Left ventricle myocardium inferior (tissue), 1 donor: Measurements from ENCODE around the gene SEPHS1. TPM values are rescaled to one million over a fixed set of nuclear protein-coding genes. Genes with fewer than 3 reads are reported as not detected.
A peak's percentile ranks its signal among the peaks of the same experiment; 100 is the strongest.

Source experiments
- DNase-seq: peaks from one replicate; pipeline ENCODE4 v3.0.0-alpha.2; 2020
- H3K27ac ChIP-seq: fragments of 200-600 bp; replicated peaks from 2 replicates; pipeline ENCODE4 v1.8.0; 2021
- H3K27me3 ChIP-seq: fragments of 200-600 bp; 2 replicates; pipeline ENCODE4 v1.8.0; 2021; ENCODE audit warnings: low read depth
- H3K36me3 ChIP-seq: fragments of 200-600 bp; 2 replicates; pipeline ENCODE4 v1.8.0; 2021
- H3K4me1 ChIP-seq: fragments of 200-600 bp; 2 replicates; pipeline ENCODE4 v1.8.0; 2021
- H3K4me3 ChIP-seq: fragments of 200-600 bp; 2 replicates; pipeline ENCODE4 v1.8.0; 2021; ENCODE audit warnings: mild to moderate bottlenecking, moderate library complexity
- H3K9me3 ChIP-seq: fragments of 200-600 bp; replicated peaks from 2 replicates; pipeline ENCODE4 v1.8.0; 2021
- intact Hi-C: fragments of 100-400 bp; cut with micrococcal nuclease; formaldehyde crosslinking; loops from one replicate; pipeline ENCODE4 v1.11.0; 2022
- total RNA-seq: library from RNA; stranded (reverse); fragmentation: NEBNext Ultra II Directional; extraction: Animal tissue kit (Norgen Biotek cat#: 25700); gene quantifications from one replicate; pipeline ENCODE4 v1.2.1, GENCODE V29; 2021
- TF ChIP-seq, protein P1 (sequence below): fragments of 200-600 bp; IDR thresholded peaks from 2 replicates; pipeline ENCODE4 v1.8.0; 2021; ENCODE audit warnings: antibody characterized with exemption, mild to moderate bottlenecking, borderline replicate concordance
- donor health status: DM: no; HTN: yes; CAD: no; lungs with severe emphysema.

The SEPHS1 gene
- total RNA-seq, 1 donor from 2014 or later, result 26.0 TPM

DNA sequence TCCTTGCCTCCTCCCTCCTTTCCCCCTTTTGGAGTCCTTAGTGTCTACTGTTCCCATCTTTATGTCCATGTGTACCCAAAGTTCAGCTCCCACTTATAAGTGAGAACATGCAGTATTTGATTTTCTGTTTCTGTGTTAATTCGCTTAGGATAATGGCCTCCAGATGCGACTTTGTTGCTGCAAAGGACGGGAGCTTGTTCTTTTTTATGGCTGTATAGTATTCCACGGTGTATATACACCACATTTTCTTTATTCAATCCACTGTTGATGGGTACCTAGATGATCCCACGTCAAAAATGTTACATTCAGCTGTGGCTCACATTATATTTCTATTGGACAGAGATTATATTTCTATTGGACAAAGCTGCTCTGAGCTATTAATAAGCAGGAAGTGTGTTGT is 24.4 kb upstream of the SEPHS1 start:
- Histone ChIP-seq H3K4me3 (no peak overlapping the region), H3K36me3 (no peaks in the 10 kb centered on the region), H3K4me1 (no peaks in the 10 kb centered on the region), H3K27ac (no peak overlapping the region), H3K9me3 (no peaks in the 10 kb centered on the region), H3K27me3 (peaks cover 9% of the 10 kb centered on the region)
- no peak for DNase-seq
- TF ChIP-seq, protein P1, sequence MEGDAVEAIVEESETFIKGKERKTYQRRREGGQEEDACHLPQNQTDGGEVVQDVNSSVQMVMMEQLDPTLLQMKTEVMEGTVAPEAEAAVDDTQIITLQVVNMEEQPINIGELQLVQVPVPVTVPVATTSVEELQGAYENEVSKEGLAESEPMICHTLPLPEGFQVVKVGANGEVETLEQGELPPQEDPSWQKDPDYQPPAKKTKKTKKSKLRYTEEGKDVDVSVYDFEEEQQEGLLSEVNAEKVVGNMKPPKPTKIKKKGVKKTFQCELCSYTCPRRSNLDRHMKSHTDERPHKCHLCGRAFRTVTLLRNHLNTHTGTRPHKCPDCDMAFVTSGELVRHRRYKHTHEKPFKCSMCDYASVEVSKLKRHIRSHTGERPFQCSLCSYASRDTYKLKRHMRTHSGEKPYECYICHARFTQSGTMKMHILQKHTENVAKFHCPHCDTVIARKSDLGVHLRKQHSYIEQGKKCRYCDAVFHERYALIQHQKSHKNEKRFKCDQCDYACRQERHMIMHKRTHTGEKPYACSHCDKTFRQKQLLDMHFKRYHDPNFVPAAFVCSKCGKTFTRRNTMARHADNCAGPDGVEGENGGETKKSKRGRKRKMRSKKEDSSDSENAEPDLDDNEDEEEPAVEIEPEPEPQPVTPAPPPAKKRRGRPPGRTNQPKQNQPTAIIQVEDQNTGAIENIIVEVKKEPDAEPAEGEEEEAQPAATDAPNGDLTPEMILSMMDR, result no peak
- intact Hi-C loops, result loop anchor here (5.0 kb wide), 1 partner anchor 70 kb away; no protein-coding TSS in a partner anchor

DNA sequence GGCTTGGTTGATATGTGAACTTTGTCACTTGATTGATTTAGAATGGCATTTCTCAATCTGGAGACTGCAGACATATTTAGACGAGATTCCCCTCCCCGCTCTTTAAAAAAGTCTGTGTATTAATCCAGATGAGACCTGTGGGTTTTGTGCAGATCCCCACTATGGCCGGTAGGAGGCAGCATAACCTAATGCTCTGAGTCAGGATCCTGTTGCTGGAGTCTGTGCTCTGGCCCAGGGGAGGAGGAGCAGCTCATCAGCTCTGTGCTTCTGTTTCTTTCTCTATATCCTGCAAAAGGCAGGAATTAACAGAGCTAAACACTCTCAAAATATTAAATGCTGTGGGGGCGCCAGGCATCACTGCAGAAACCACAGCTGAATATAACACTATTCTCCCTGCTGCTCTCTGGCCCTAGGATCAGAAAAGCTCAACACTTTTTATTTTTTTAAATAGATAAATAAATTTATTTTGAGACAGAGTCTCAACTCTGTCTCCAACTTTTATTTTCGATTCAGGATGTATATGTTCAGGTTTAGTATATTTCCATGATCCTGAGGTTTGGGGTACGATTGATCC is 23.9 kb upstream of the SEPHS1 start:
- Histone ChIP-seq H3K4me3 (no peak overlapping the region), H3K4me1 (no peaks in the 10 kb centered on the region), H3K9me3 (no peaks in the 10 kb centered on the region), H3K27me3 (peaks cover 6% of the 10 kb centered on the region), H3K36me3 (no peaks in the 10 kb centered on the region), H3K27ac (no peak overlapping the region)
- TF ChIP-seq, protein P1, result peak; percentile 92
- peak; percentile 40 for DNase-seq
- intact Hi-C loops, result loop anchor here (5.0 kb wide), 1 partner anchor 70 kb away; no protein-coding TSS in a partner anchor

DNA sequence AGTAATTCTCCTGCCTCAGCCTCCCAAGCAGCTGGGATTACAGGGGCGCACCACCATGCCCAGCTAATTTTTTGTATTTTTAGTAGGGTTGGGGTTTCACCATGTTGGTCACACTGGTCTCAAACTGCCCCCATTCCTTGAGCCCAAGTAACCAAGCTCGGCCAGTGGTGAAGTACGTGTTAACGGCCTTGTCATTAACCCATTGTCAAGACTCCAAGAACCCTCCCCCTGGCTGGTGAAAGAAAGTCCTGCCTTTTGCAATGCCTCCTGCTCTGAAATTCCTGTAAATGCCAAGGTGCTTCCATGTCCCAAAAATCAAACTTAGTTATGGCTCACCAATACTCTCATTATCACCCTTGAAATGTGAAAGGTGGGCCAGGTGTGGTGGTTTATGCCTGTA is 18.8 kb upstream of the SEPHS1 start:
- Histone ChIP-seq H3K27me3 (peaks cover 20% of the 10 kb centered on the region), H3K4me3 (no peak overlapping the region), H3K27ac (no peak overlapping the region), H3K36me3 (no peaks in the 10 kb centered on the region), H3K9me3 (no peaks in the 10 kb centered on the region), H3K4me1 (no peaks in the 10 kb centered on the region)
- DNase-seq, result no peak
- intact Hi-C loops, result no loop called here
- TF ChIP-seq, protein P1, result no peak

DNA sequence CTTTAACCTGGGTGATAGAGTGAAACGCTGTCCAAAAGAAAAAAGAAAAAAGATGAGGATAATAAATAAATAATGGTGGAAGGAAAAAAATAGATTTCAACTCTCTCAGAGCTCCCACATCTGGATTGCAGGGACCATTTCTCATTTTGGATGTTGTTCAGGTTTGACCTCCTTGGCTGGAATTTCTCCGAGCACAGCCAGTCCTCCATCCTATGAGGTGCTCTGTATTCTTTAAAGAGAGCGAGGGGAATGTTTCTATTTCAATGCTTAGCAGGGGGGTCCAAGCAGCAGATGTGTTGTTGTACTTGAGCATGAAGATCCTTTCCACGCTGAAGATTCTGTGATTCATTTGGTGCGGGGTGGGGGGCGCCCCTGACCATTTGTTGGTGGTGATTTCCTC is 17.7 kb upstream of the SEPHS1 start:
- Histone ChIP-seq H3K4me3 (no peak overlapping the region), H3K9me3 (no peaks in the 10 kb centered on the region), H3K36me3 (no peaks in the 10 kb centered on the region), H3K27me3 (peaks cover 22% of the 10 kb centered on the region), H3K4me1 (no peaks in the 10 kb centered on the region), H3K27ac (no peak overlapping the region)
- no peak for DNase-seq
- intact Hi-C loops, result no loop called here
- TF ChIP-seq, protein P1, result no peak

DNA sequence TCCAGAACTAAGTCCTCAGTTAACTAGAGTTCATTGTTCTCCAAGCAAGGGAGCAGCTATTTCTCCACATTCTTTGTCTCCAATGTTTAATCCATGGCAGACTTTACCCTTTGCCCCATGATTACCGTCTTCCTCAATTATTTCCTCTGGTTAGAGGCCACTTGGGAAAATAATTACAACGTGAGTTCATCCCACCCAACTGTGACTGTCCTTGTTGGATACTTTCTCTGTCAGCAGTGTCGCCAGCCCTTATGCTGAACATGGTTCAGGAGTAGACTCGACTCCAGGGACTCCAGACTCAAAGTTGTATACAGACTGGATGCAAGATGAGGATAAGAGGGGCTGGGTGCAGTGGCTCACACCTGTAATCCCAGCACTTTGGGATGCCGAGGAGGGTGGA is 17.1 kb upstream of the SEPHS1 start:
- DNase-seq, result no peak
- H3K27ac ChIP-seq, result no peak overlapping the region
- peaks cover 22% of the 10 kb centered on the region for H3K27me3 ChIP-seq
- no peaks in the 10 kb centered on the region for H3K4me1 ChIP-seq
- no peak overlapping the region for H3K4me3 ChIP-seq
- no peaks in the 10 kb centered on the region for H3K9me3 ChIP-seq
- TF ChIP-seq, protein P1, result no peak
- H3K36me3 ChIP-seq, result no peaks in the 10 kb centered on the region
- intact Hi-C loops, result no loop called here
